ENCODE measurements around the gene ISLR2. TPM values are rescaled to one million over a fixed set of nuclear protein-coding genes. Genes with fewer than 3 reads are reported as not detected.

ISLR2 gene
- total RNA-seq, result 4.4 TPM in 1 of 2 replicates, not detected in the other

GRCh38 chr15:74130155-74130848, at the start of gene ISLR2:
Gene ISLR2 (plus strand): TSS chr15:74130586. CDS start chr15:74132755, 2,169 bp downstream.

GRCh38 chr15:74082450-74082849, 47.9 kb upstream of the ISLR2 start, which contains the start of gene GOLGA6A:
Gene GOLGA6A (minus strand): TSS chr15:74082550. CDS start chr15:74082509, 41 bp downstream.

GRCh38 chr15:74173380-74174218, 43.2 kb downstream of the ISLR2 start, which contains the start of gene ISLR:
Gene ISLR (plus strand): TSS chr15:74173710. CDS start chr15:74174859, 1,149 bp downstream.

Other genes with a start within 250 kb of the ISLR2 start
- 47.2 and 63.7 TPM in 2 replicates for gene LOXL1, start 204.1 kb upstream of the ISLR2 start, total RNA-seq
- 9.7 and 23.5 TPM in 2 replicates for gene STOML1, start 138.3 kb upstream of the ISLR2 start, total RNA-seq
- gene PML, start 135.9 kb upstream of the ISLR2 start, total RNA-seq, result 54.7 and 74.0 TPM in 2 replicates
- 6.9 TPM in 1 of 2 replicates, not detected in the other for gene GOLGA6A, start 48.0 kb upstream of the ISLR2 start, total RNA-seq
- gene ISLR, start 43.1 kb downstream of the ISLR2 start, total RNA-seq, result 64.9 and 90.8 TPM in 2 replicates
- 0.80 and 13.1 TPM in 2 replicates for gene STRA6, start 72.2 kb downstream of the ISLR2 start, total RNA-seq
- gene CCDC33, start 105.7 kb downstream of the ISLR2 start, total RNA-seq, result 6.1 TPM in 1 of 2 replicates, not detected in the other
- 0.13 TPM in 1 of 2 replicates, not detected in the other for gene CYP11A1, start 237.1 kb downstream of the ISLR2 start, total RNA-seq

All from epithelial cell of alveolus of lung (primary cell).